IMR-90 (cell line): ENCODE results near the gene BTBD3. TPM values are rescaled to one million over a fixed set of nuclear protein-coding genes. Genes with fewer than 3 reads are reported as not detected.
A peak's percentile ranks its signal among the peaks of the same experiment; 100 is the strongest.

Experiments used
- ATAC-seq: fragments of 200-7000 bp; cut with Tn5 transposase; 2 replicates; pipeline ENCODE4 v1.9.1; 2020; ENCODE audit warnings: low read depth, mild to moderate bottlenecking, moderate library complexity
- BruUV-seq: library from RNA; stranded (reverse); fragments of 400-500 nt; replicated peaks from 2 replicates; lab custom pipeline; 2021; lab: Mats Ljungman, UMichigan
- CTCF ChIA-PET: fragments of 300-600 bp; formaldehyde crosslinking; extraction: SDS; loops from one replicate; lab custom pipeline; 2021; ENCODE audit warnings: antibody characterized with exemption; lab: Yijun Ruan, JAX
- POLR2A ChIA-PET: fragments of 300-600 bp; sonication (Branson Sonifier 250); formaldehyde crosslinking; loops from one replicate; lab custom pipeline; 2022; ENCODE audit warnings: antibody characterized with exemption; ENCODE audit not compliant: unreplicated experiment; lab: Charles Lee
- DNase-seq: peaks from one replicate; pipeline ENCODE4 v3.0.0; 2013
- H2AFZ ChIP-seq: replicated peaks from 2 replicates; pipeline ENCODE3; 2013; ENCODE audit warnings: low read length, mild to moderate bottlenecking; ENCODE audit not compliant: poor library complexity
- H2AK5ac ChIP-seq: 2 replicates; pipeline ENCODE4 v1.6.1; 2013; ENCODE audit warnings: low read depth, low read length, inconsistent platforms
- H2AK9ac ChIP-seq: replicated peaks from 2 replicates; pipeline ENCODE3; 2013; ENCODE audit warnings: mild to moderate bottlenecking, low read depth, low read length, moderate library complexity; ENCODE audit not compliant: poor library complexity
- H2BK120ac ChIP-seq: 2 replicates; pipeline ENCODE4 v1.6.1; 2013; ENCODE audit warnings: low read depth, low read length, inconsistent platforms
- H2BK15ac ChIP-seq: 3 replicates; pipeline ENCODE4 v1.6.1; 2013; ENCODE audit warnings: low read depth, low read length, inconsistent platforms
- H2BK20ac ChIP-seq: 2 replicates; pipeline ENCODE4 v1.6.1; 2013; ENCODE audit warnings: low read depth, mild to moderate bottlenecking, inconsistent platforms, low read length, moderate library complexity
- H2BK5ac ChIP-seq: 2 replicates; pipeline ENCODE4 v1.6.1; 2013; ENCODE audit warnings: mild to moderate bottlenecking, low read depth, low read length, inconsistent platforms; ENCODE audit not compliant: poor library complexity, severe bottlenecking
- H3K14ac ChIP-seq: replicated peaks from 2 replicates; pipeline ENCODE4 v1.6.1; 2013; ENCODE audit warnings: low read depth, low read length, inconsistent platforms
- H3K18ac ChIP-seq: 2 replicates; pipeline ENCODE4 v1.6.1; 2013; ENCODE audit warnings: low read depth, low read length, control low read depth
- H3K23ac ChIP-seq: 2 replicates; pipeline ENCODE4 v1.6.1; 2013; ENCODE audit warnings: low read depth, low read length, inconsistent platforms
- H3K27ac ChIP-seq: 2 replicates; pipeline ENCODE4 v1.5.1; 2013; ENCODE audit warnings: mild to moderate bottlenecking, control low read depth, low read length; ENCODE audit not compliant: insufficient read depth
- H3K27me3 ChIP-seq: 2 replicates; pipeline ENCODE4 v1.6.1; 2013; ENCODE audit warnings: low read length; ENCODE audit not compliant: control insufficient read depth, insufficient read depth
- H3K36me3 ChIP-seq: 2 replicates; pipeline ENCODE4 v1.6.1; 2013; ENCODE audit warnings: low read length, mixed read lengths; ENCODE audit not compliant: control insufficient read depth, insufficient read depth
- H3K4ac ChIP-seq: 2 replicates; pipeline ENCODE4 v1.6.1; 2013; ENCODE audit warnings: low read depth, low read length, inconsistent platforms
- H3K4me1 ChIP-seq: 2 replicates; pipeline ENCODE4 v1.6.1; 2013; ENCODE audit warnings: low read length, mixed read lengths; ENCODE audit not compliant: control insufficient read depth, insufficient read depth
- H3K4me2 ChIP-seq: 2 replicates; pipeline ENCODE4 v1.6.1; 2013; ENCODE audit warnings: low read depth, mild to moderate bottlenecking, control low read depth, low read length, moderate library complexity
- H3K4me3 ChIP-seq: 2 replicates; pipeline ENCODE4 v1.5.1; 2013; ENCODE audit warnings: low read depth, mild to moderate bottlenecking, control low read depth, low read length, moderate library complexity; ENCODE audit not compliant: insufficient read depth
- H3K56ac ChIP-seq: 2 replicates; pipeline ENCODE4 v1.6.1; 2013; ENCODE audit warnings: low read length, inconsistent platforms; ENCODE audit not compliant: insufficient read depth; ENCODE audit errors: extremely low read depth
- H3K79me1 ChIP-seq, 2 experiments: 2 replicates each; pipeline ENCODE4 v1.6.1; 2013; ENCODE audit warnings: low read length in 2 of 2, inconsistent platforms in 1 of 2, low read depth in 1 of 2
- H3K9ac ChIP-seq: 2 replicates; pipeline ENCODE4 v1.6.1; 2013; ENCODE audit warnings: low read depth, low read length, control low read depth
- H3K9me1 ChIP-seq: 2 replicates; pipeline ENCODE4 v1.6.1; 2013; ENCODE audit warnings: low read length, inconsistent platforms; ENCODE audit not compliant: insufficient read depth
- H3K9me3 ChIP-seq: 2 replicates; pipeline ENCODE4 v1.6.1; 2013; ENCODE audit warnings: low read length; ENCODE audit not compliant: control insufficient read depth, insufficient read depth
- H4K20me1 ChIP-seq: 2 replicates; pipeline ENCODE4 v1.6.1; 2013; ENCODE audit warnings: low read length, inconsistent platforms; ENCODE audit not compliant: insufficient read depth
- H4K5ac ChIP-seq: 2 replicates; pipeline ENCODE4 v1.6.1; 2013; ENCODE audit warnings: mild to moderate bottlenecking, low read depth, low read length, control low read depth
- H4K8ac ChIP-seq, 2 experiments: 2 replicates each; pipeline ENCODE4 v1.6.1; 2013; ENCODE audit warnings: low read depth in 2 of 2, low read length in 2 of 2, control low read depth in 1 of 2, inconsistent platforms in 1 of 2
- H4K91ac ChIP-seq: 2 replicates; pipeline ENCODE4 v1.6.1; 2013; ENCODE audit warnings: low read depth, low read length, inconsistent platforms; ENCODE audit not compliant: insufficient read depth
- BHLHE40 ChIP-seq: fragments of 150-350 bp; IDR thresholded peaks from 2 replicates; pipeline ENCODE4 v1.6.1; 2016; ENCODE audit warnings: mild to moderate bottlenecking, low read depth, low read length
- CEBPB ChIP-seq: IDR thresholded peaks from 2 replicates; pipeline ENCODE4 v1.6.1; 2012; ENCODE audit warnings: low read depth, low read length, improper control_type of control experiment
- MXI1 ChIP-seq: IDR thresholded peaks from 2 replicates; pipeline ENCODE4 v1.6.1; 2012; ENCODE audit warnings: low read depth, mild to moderate bottlenecking, low read length, moderate library complexity, borderline replicate concordance
- NFE2L2 ChIP-seq: fragments of 150-350 bp; IDR thresholded peaks from 2 replicates; pipeline ENCODE4 v1.6.1; 2016; ENCODE audit warnings: low read depth, mild to moderate bottlenecking, low read length
- RAD21 ChIP-seq: IDR thresholded peaks from 2 replicates; pipeline ENCODE4 v1.6.1; 2012; ENCODE audit warnings: low read length, improper control_type of control experiment
- USF2 ChIP-seq: fragments of 150-350 bp; IDR thresholded peaks from 2 replicates; pipeline ENCODE4 v1.6.1; 2017; ENCODE audit warnings: mild to moderate bottlenecking, antibody characterized with exemption, low read length, low read depth
- WGBS, 2 experiments: methylation state at CpG; one replicate each; pipeline versions ENCODE4 v1.1.5 to v1.1.7; 2013; ENCODE audit warnings: missing lambda C conversion rate in 2 of 2; ENCODE audit not compliant: insufficient read length in 1 of 2; ENCODE audit errors: extremely low coverage in 2 of 2; 5-methylcytosine and 5-hydroxymethylcytosine counted together
- dilution Hi-C: fragments of 300-500 bp; cut with HindIII; formaldehyde crosslinking; loops from one replicate; pipeline ENCODE4 v1.14.3; 2018; ENCODE audit warnings: low sequenced_read_pairs; ENCODE audit not compliant: unreplicated experiment
- in situ Hi-C: fragments of 300-500 bp; cut with MboI; formaldehyde crosslinking; loops from 3 replicates; pipeline ENCODE4 v1.14.3; 2019; ENCODE audit warnings: low sequenced_read_pairs, inconsistent platforms, mixed read lengths
- intact Hi-C: fragments of 100-400 bp; cut with micrococcal nuclease; formaldehyde crosslinking; loops from 2 replicates; pipeline ENCODE4 v1.10.0; 2022
- polyA plus RNA-seq, 3 experiments: library from polyadenylated mRNA; depleted of rRNA; stranded (reverse); fragments of >200 nt; gene quantifications; 2 replicates each; pipeline ENCODE4 v1.2.3, GENCODE V29; 2012; ENCODE audit warnings: low replicate concordance in 1 of 3
- total RNA-seq: library from RNA; depleted of rRNA; stranded (reverse); fragments of >200 nt; gene quantifications from 2 replicates; pipeline ENCODE4 v1.2.3, GENCODE V29; 2012

Gene BTBD3
- total and polyA plus RNA-seq, 2 of the 4 experiments (the other 2 are of a cell fraction) = 22.7 to 44.6 TPM

GRCh38 chr20:11901127-11901526 is 16.6 kb upstream of the BTBD3 start:
- no peak overlapping the region for H4K5ac ChIP-seq
- 0 out of 2 replicates have a peak, but pooled peaks cover 3% of the 10 kb centered on the region for H3K9me1 ChIP-seq
- H3K4ac ChIP-seq = 0 out of 2 replicates have a peak overlapping the region, but pooled peaks have one; percentile 2
- no peaks in the 10 kb centered on the region; the same call in 1 of the 2 replicates for H3K36me3 ChIP-seq
- no peak overlapping the region for H2BK120ac ChIP-seq
- TF ChIP-seq MXI1 = no peak
- no peak for TF ChIP-seq RAD21
- TF ChIP-seq USF2 = no peak
- no peak for TF ChIP-seq NFE2L2
- peak; percentile 69 for TF ChIP-seq BHLHE40
- TF ChIP-seq CEBPB = no peak
- H2BK5ac ChIP-seq = peak overlapping the region; percentile 15
- H3K9ac ChIP-seq = no peak overlapping the region
- H3K4me2 ChIP-seq = no peak overlapping the region
- no peak overlapping the region for H2AK5ac ChIP-seq
- ChIA-PET POLR2A (no interaction called here), CTCF (interaction anchor here (0.6 to 1.5 kb wide), 3 partner anchors 9 to 238 kb away, joined by 3 to 4 read pairs (median 3); partner anchors contain the start of gene BTBD3)
- BruUV-seq = no TSS peak
- no peaks in the 10 kb centered on the region for H3K9me3 ChIP-seq
- intact Hi-C loops (loop anchor here (10.0 kb wide), 1 partner anchor 304 kb away; no protein-coding TSS in a partner anchor), in situ Hi-C loops (no loop called here), dilution Hi-C loops (no loop called here)
- no peak overlapping the region for H2AK9ac ChIP-seq
- H3K23ac ChIP-seq = no peak overlapping the region
- no CpG with 5 or more reads among the region's 3 CpGs for WGBS, 2 experiments
- no peak overlapping the region for H3K14ac ChIP-seq
- no peak overlapping the region for H2BK15ac ChIP-seq
- H3K56ac ChIP-seq = no peak overlapping the region
- peaks cover 3% of the 10 kb centered on the region; the same call in 1 of the 2 replicates for H4K20me1 ChIP-seq
- H3K4me1 ChIP-seq = peaks cover 6% of the 10 kb centered on the region
- H3K79me1 ChIP-seq = peaks cover 20 to 39% of the 10 kb centered on the region in 2 experiments
- peak overlapping the region; percentile 46 for H2AFZ ChIP-seq
- DNase-seq (peak; percentile 90), ATAC-seq (peak; percentile 87)
- H3K27ac ChIP-seq = no peak overlapping the region
- no peak overlapping the region for H4K91ac ChIP-seq
- no peak overlapping the region for H3K4me3 ChIP-seq
- no peak overlapping the region for H4K8ac ChIP-seq
- H3K18ac ChIP-seq = no peak overlapping the region
- no peaks in the 10 kb centered on the region for H3K27me3 ChIP-seq
- peak overlapping the region; percentile 14; the same call in 1 of the 2 replicates for H2BK20ac ChIP-seq
